K562 (cell line): Measurements from ENCODE around the gene FAM131C. TPM values are rescaled to one million over a fixed set of nuclear protein-coding genes. Genes with fewer than 3 reads are reported as not detected.

Experiments
- DNMT1 ChIP-seq: fragments of 450-650 bp; IDR thresholded peaks from 2 replicates; pipeline ENCODE4 v1.6.1; 2016; ENCODE audit warnings: antibody characterized with exemption, mild to moderate bottlenecking
- EZH2 ChIP-seq: IDR thresholded peaks from 2 replicates; pipeline ENCODE4 v1.6.1; 2012; ENCODE audit warnings: low read depth, mild to moderate bottlenecking, inconsistent platforms, low read length, borderline replicate concordance
- HIVEP1 ChIP-seq: fragments of 250-450 bp; sonication (Bioruptor Pico); IDR thresholded peaks from 2 replicates; pipeline ENCODE4 v1.4.0; 2020; ENCODE audit warnings: mild to moderate bottlenecking
- HOXB6 ChIP-seq: fragments of 250-450 bp; sonication (Bioruptor Pico); IDR thresholded peaks from 2 replicates; pipeline ENCODE4 v1.5.1; 2022; ENCODE audit warnings: mild to moderate bottlenecking, borderline replicate concordance
- JUNB ChIP-seq: fragments of 450-650 bp; formaldehyde crosslinking; conservative IDR thresholded peaks from 2 replicates; pipeline ENCODE4 v1.4.0; 2020; ENCODE audit warnings: mild to moderate bottlenecking
- KAT2B ChIP-seq: IDR thresholded peaks from one replicate; pipeline ENCODE4 v1.6.1; 2012; ENCODE audit warnings: low read depth, mild to moderate bottlenecking, control low read depth, inconsistent platforms, low read length, moderate library complexity
- KDM4B ChIP-seq, 2 experiments: fragments of 450-650 bp in 1 of 2; sonication (generic) in 1 of 2; IDR thresholded peaks; 2 replicates each; pipeline ENCODE4 v1.6.1; 2016 to 2017; ENCODE audit warnings: borderline replicate concordance in 2 of 2, antibody characterized with exemption in 1 of 2, low read depth in 1 of 2, mild to moderate bottlenecking in 1 of 2
- MECOM ChIP-seq: fragments of 250-450 bp; sonication (Bioruptor Pico); IDR thresholded peaks from 2 replicates; pipeline ENCODE4 v1.8.0; 2022; ENCODE audit warnings: inconsistent platforms
- MEF2D ChIP-seq: conservative IDR thresholded peaks from 2 replicates; pipeline ENCODE4 v1.6.1; 2016; ENCODE audit warnings: low read depth, missing genetic modification characterization, missing compliant biosample characterization
- MTA3 ChIP-seq: fragments of 450-650 bp; formaldehyde crosslinking; IDR thresholded peaks from 2 replicates; pipeline ENCODE4 v1.6.1; 2017; ENCODE audit warnings: mild to moderate bottlenecking, borderline replicate concordance
- SUPT5H ChIP-seq: fragments of 450-650 bp; IDR thresholded peaks from 2 replicates; pipeline ENCODE4 v1.6.1; 2016
- TARDBP ChIP-seq: fragments of 450-650 bp; IDR thresholded peaks from 2 replicates; pipeline ENCODE4 v1.6.1; 2016
- ZC3H4 ChIP-seq: sonication (generic); formaldehyde crosslinking; IDR thresholded peaks from 2 replicates; pipeline ENCODE4 v1.9.0; 2021; ENCODE audit warnings: missing genetic modification reagents, borderline replicate concordance
- ZNF24 ChIP-seq: fragments of 450-650 bp; IDR thresholded peaks from 2 replicates; pipeline ENCODE4 v1.6.1; 2016
- ZNF445 ChIP-seq: fragments of 250-450 bp; sonication (Bioruptor Pico); IDR thresholded peaks from 2 replicates; pipeline ENCODE4 v1.4.0; 2020; ENCODE audit warnings: low read depth, mild to moderate bottlenecking, moderate library complexity
- ZNF584 ChIP-seq: fragments of 200-800 bp; sonication (Bioruptor generic); IDR thresholded peaks from 2 replicates; pipeline ENCODE4 v1.6.1; 2016; ENCODE audit warnings: low read depth, mild to moderate bottlenecking, missing genetic modification characterization, missing compliant biosample characterization
- polyA plus RNA-seq, 8 experiments: library from polyadenylated mRNA; depleted of rRNA in 4 of 8; stranded (reverse) in 5 of 8; unstranded in 3 of 8; fragments of >200 nt; fragmentation: Nextera tagmentation in 2 of 8; fragmentation: Illumina TruSeq in 1 of 8; extraction: Ambion mirVana in 2 of 8; extraction: Trizol in 1 of 8; gene quantifications; 2 replicates each; pipeline versions ENCODE4 v1.2.1 to v1.2.3, GENCODE V29; 2011 to 2014; ENCODE audit warnings: inconsistent platforms in 1 of 8, missing spikeins in 1 of 8
- total RNA-seq, 7 experiments: library from RNA; depleted of rRNA in 6 of 7; stranded (reverse); fragments of >200 nt in 6 of 7; fragmentation: Illumina TruSeq in 2 of 7; extraction: Trizol in 2 of 7; gene quantifications; 2 replicates each; pipeline versions ENCODE4 v1.2.1 to v1.2.3, GENCODE V29; 2011 to 2021; ENCODE audit warnings: low replicate concordance in 1 of 7
- TF ChIP-seq, protein P1 (sequence below): fragments of 450-650 bp; formaldehyde crosslinking; IDR thresholded peaks from 2 replicates; pipeline ENCODE4 v1.4.0; 2022; ENCODE audit warnings: missing genetic modification characterization
- TF ChIP-seq, protein P2 (sequence below): fragments of 450-650 bp; conservative IDR thresholded peaks from 2 replicates; pipeline ENCODE4 v1.6.1; 2016; ENCODE audit warnings: missing genetic modification characterization, low read depth, mild to moderate bottlenecking, control low read depth, missing compliant biosample characterization
- TF ChIP-seq, protein P3 (sequence below): sonication (generic); formaldehyde crosslinking; IDR thresholded peaks from 2 replicates; pipeline ENCODE4 v1.4.0; 2020; ENCODE audit warnings: mild to moderate bottlenecking, missing genetic modification reagents
- TF ChIP-seq, protein P4 (sequence below): IDR thresholded peaks from 2 replicates; pipeline ENCODE4 v1.6.1; 2014; ENCODE audit warnings: antibody characterized with exemption
- TF ChIP-seq, protein P5 (sequence below): sonication (generic); formaldehyde crosslinking; IDR thresholded peaks from 2 replicates; pipeline ENCODE4 v1.8.1; 2023; ENCODE audit warnings: mild to moderate bottlenecking, missing genetic modification reagents

The FAM131C gene
- total and polyA plus RNA-seq, 9 of the 15 experiments (the other 6 are each of a cell fraction or from before 2014, with no cell fraction given), result 0.10 to 0.29 (median 0.16) TPM; not detected in 6

DNA sequence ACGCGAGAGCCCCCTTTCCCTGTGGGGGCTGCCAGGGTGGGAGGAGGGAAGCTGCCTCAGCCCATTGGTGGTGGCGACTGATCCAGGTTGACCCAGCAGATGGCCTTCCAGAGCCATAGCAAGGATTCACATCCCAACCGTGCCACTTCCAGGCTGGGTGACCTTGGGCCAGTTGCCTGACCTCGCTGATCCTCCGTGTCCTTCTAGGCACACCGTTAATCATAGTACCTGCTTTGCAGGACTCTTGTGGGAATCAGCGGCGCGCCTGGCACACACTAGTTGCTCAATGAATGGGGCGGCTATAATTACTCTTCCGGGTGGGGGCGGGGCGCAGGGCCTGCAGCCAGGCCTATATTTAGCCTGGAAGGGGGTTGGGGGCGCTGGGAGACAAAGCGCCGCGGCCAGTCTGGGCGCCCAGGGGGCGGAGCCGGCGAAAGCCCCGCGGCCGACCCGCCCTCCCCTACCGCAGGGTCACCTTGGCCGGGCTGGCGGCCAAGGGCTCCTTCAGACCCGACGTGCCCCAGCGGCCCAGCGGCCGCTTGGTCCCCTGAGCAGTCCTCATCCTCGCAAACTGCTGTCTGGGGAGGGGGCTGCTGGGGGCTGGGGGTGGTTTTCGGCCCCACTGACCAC lies 60.7 kb downstream of the FAM131C start (continued):
- TF ChIP-seq MEF2D (tag) (peak; percentile 99), ZNF584 (CRISPR knock-in tag) (no peak), ZC3H4 (CRISPR knock-in tag) (peak; percentile 18; the same call in 1 of the 2 replicates), HOXB6 (CRISPR knock-in tag) (no peak), DNMT1 (no peak), TARDBP (no peak), EZH2 (no peak), MTA3 (peak; percentile 66; the same call in 1 of the 2 replicates), ZNF445 (CRISPR knock-in tag) (no peak), SUPT5H (0 out of 2 replicates have a peak, but pooled peaks have one; percentile 48), KDM4B (IDR thresholded peaks at IDR 0.05; ENCODE audit: borderline replicate concordance in 2 of 2, low read depth in 1 of 2) (peak in 1 of 2 experiments; percentile 24; a peak in 1 of 4 replicates), MECOM (no peak), ZNF24 (no peak), JUNB (CRISPR knock-in tag) (no peak), KAT2B (no peak), HIVEP1 (CRISPR knock-in tag) (no peak)
- TF ChIP-seq, protein P1, sequence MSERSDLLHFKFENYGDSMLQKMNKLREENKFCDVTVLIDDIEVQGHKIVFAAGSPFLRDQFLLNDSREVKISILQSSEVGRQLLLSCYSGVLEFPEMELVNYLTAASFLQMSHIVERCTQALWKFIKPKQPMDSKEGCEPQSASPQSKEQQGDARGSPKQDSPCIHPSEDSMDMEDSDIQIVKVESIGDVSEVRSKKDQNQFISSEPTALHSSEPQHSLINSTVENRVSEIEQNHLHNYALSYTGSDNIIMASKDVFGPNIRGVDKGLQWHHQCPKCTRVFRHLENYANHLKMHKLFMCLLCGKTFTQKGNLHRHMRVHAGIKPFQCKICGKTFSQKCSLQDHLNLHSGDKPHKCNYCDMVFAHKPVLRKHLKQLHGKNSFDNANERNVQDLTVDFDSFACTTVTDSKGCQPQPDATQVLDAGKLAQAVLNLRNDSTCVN (CRISPR knock-in tag), result no peak
- TF ChIP-seq, protein P2, sequence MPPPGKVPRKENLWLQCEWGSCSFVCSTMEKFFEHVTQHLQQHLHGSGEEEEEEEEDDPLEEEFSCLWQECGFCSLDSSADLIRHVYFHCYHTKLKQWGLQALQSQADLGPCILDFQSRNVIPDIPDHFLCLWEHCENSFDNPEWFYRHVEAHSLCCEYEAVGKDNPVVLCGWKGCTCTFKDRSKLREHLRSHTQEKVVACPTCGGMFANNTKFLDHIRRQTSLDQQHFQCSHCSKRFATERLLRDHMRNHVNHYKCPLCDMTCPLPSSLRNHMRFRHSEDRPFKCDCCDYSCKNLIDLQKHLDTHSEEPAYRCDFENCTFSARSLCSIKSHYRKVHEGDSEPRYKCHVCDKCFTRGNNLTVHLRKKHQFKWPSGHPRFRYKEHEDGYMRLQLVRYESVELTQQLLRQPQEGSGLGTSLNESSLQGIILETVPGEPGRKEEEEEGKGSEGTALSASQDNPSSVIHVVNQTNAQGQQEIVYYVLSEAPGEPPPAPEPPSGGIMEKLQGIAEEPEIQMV (tag), result no peak
- TF ChIP-seq, protein P3, sequence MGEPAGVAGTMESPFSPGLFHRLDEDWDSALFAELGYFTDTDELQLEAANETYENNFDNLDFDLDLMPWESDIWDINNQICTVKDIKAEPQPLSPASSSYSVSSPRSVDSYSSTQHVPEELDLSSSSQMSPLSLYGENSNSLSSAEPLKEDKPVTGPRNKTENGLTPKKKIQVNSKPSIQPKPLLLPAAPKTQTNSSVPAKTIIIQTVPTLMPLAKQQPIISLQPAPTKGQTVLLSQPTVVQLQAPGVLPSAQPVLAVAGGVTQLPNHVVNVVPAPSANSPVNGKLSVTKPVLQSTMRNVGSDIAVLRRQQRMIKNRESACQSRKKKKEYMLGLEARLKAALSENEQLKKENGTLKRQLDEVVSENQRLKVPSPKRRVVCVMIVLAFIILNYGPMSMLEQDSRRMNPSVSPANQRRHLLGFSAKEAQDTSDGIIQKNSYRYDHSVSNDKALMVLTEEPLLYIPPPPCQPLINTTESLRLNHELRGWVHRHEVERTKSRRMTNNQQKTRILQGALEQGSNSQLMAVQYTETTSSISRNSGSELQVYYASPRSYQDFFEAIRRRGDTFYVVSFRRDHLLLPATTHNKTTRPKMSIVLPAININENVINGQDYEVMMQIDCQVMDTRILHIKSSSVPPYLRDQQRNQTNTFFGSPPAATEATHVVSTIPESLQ (CRISPR knock-in tag), result no peak
- TF ChIP-seq, protein P4, sequence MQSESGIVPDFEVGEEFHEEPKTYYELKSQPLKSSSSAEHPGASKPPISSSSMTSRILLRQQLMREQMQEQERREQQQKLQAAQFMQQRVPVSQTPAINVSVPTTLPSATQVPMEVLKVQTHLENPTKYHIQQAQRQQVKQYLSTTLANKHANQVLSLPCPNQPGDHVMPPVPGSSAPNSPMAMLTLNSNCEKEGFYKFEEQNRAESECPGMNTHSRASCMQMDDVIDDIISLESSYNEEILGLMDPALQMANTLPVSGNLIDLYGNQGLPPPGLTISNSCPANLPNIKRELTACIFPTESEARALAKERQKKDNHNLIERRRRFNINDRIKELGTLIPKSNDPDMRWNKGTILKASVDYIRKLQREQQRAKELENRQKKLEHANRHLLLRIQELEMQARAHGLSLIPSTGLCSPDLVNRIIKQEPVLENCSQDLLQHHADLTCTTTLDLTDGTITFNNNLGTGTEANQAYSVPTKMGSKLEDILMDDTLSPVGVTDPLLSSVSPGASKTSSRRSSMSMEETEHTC, result no peak
- TF ChIP-seq, protein P5, sequence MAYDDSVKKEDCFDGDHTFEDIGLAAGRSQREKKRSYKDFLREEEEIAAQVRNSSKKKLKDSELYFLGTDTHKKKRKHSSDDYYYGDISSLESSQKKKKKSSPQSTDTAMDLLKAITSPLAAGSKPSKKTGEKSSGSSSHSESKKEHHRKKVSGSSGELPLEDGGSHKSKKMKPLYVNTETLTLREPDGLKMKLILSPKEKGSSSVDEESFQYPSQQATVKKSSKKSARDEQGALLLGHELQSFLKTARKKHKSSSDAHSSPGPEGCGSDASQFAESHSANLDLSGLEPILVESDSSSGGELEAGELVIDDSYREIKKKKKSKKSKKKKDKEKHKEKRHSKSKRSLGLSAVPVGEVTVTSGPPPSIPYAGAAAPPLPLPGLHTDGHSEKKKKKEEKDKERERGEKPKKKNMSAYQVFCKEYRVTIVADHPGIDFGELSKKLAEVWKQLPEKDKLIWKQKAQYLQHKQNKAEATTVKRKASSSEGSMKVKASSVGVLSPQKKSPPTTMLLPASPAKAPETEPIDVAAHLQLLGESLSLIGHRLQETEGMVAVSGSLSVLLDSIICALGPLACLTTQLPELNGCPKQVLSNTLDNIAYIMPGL (CRISPR knock-in tag), result no peak
